H9 (cell line): Measurements from ENCODE around the gene ANKZF1. TPM values are rescaled to one million over a fixed set of nuclear protein-coding genes. Genes with fewer than 3 reads are reported as not detected.

ENCODE experiments used
- DNase-seq: peaks from one replicate; pipeline ENCODE4 v3.0.0-alpha.2; 2017
- H2AFZ ChIP-seq: one replicate; pipeline ENCODE4 v1.6.1; 2013; ENCODE audit warnings: mild to moderate bottlenecking, low read length, control low read depth, moderate library complexity
- H2AK5ac ChIP-seq: 2 replicates; pipeline ENCODE4 v1.6.1; 2013; ENCODE audit warnings: low read length, control low read depth, mixed read lengths; ENCODE audit not compliant: insufficient read length
- H2BK120ac ChIP-seq: one replicate; pipeline ENCODE4 v1.6.1; 2013; ENCODE audit warnings: low read depth, mild to moderate bottlenecking, low read length, control low read depth, inconsistent platforms; ENCODE audit not compliant: poor library complexity, severe bottlenecking
- H2BK12ac ChIP-seq: 2 replicates; pipeline ENCODE4 v1.6.1; 2013; ENCODE audit warnings: low read length, control low read depth, mixed read lengths, low read depth; ENCODE audit not compliant: insufficient read length
- H2BK15ac ChIP-seq: 2 replicates; pipeline ENCODE4 v1.6.1; 2013; ENCODE audit warnings: low read depth, low read length, control low read depth
- H2BK20ac ChIP-seq: one replicate; pipeline ENCODE4 v1.6.1; 2013; ENCODE audit warnings: low read depth, mild to moderate bottlenecking, low read length, control low read depth, inconsistent platforms; ENCODE audit not compliant: poor library complexity, severe bottlenecking
- H2BK5ac ChIP-seq: 2 replicates; pipeline ENCODE4 v1.6.1; 2013; ENCODE audit warnings: low read length, control low read depth, mixed read lengths; ENCODE audit not compliant: insufficient read length
- H3K14ac ChIP-seq: 2 replicates; pipeline ENCODE4 v1.6.1; 2013; ENCODE audit warnings: low read length, control low read depth; ENCODE audit not compliant: insufficient read depth
- H3K18ac ChIP-seq: 2 replicates; pipeline ENCODE4 v1.6.1; 2013; ENCODE audit warnings: low read depth, mild to moderate bottlenecking, mixed read lengths, low read length, control low read depth; ENCODE audit not compliant: insufficient read length
- H3K23ac ChIP-seq: 2 replicates; pipeline ENCODE4 v1.6.1; 2013; ENCODE audit warnings: low read length, control low read depth, mixed read lengths, low read depth; ENCODE audit not compliant: insufficient read length
- H3K23me2 ChIP-seq: 2 replicates; pipeline ENCODE4 v1.6.1; 2013; ENCODE audit warnings: low read depth, mild to moderate bottlenecking, mixed read lengths, low read length, control low read depth; ENCODE audit not compliant: insufficient read length, poor library complexity, severe bottlenecking
- H3K27ac ChIP-seq: 2 replicates; pipeline ENCODE4 v1.5.1; 2013; ENCODE audit warnings: low read length, control low read depth, mixed read lengths, low read depth; ENCODE audit not compliant: insufficient read length
- H3K27me3 ChIP-seq: 2 replicates; pipeline ENCODE4 v1.6.1; 2013; ENCODE audit warnings: low read length, control low read depth, inconsistent platforms; ENCODE audit not compliant: insufficient read depth
- H3K4ac ChIP-seq: 2 replicates; pipeline ENCODE4 v1.6.1; 2013; ENCODE audit warnings: low read depth, mild to moderate bottlenecking, control low read depth, inconsistent platforms, low read length, moderate library complexity
- H3K4me1 ChIP-seq: 2 replicates; pipeline ENCODE4 v1.6.1; 2013; ENCODE audit warnings: low read length, control low read depth, inconsistent platforms; ENCODE audit not compliant: insufficient read depth
- H3K4me2 ChIP-seq: 2 replicates; pipeline ENCODE4 v1.6.1; 2013; ENCODE audit warnings: low read length, control low read depth, mixed read lengths; ENCODE audit not compliant: insufficient read length, insufficient read depth
- H3K56ac ChIP-seq: 2 replicates; pipeline ENCODE4 v1.6.1; 2013; ENCODE audit warnings: low read depth, mild to moderate bottlenecking, mixed read lengths, low read length, control low read depth; ENCODE audit not compliant: insufficient read length
- H3K79me1 ChIP-seq: 2 replicates; pipeline ENCODE4 v1.6.1; 2013; ENCODE audit warnings: low read depth, mild to moderate bottlenecking, moderate library complexity, low read length, control low read depth, inconsistent platforms; ENCODE audit not compliant: insufficient read depth, poor library complexity, severe bottlenecking
- H3K79me2 ChIP-seq: 2 replicates; pipeline ENCODE4 v1.6.1; 2013; ENCODE audit warnings: low read length, control low read depth, inconsistent platforms; ENCODE audit not compliant: insufficient read depth
- H3K9ac ChIP-seq: 2 replicates; pipeline ENCODE4 v1.6.1; 2013; ENCODE audit warnings: low read length, control low read depth, mixed read lengths; ENCODE audit not compliant: insufficient read length; ENCODE audit errors: extremely low read depth
- H3K9me3 ChIP-seq: one replicate; pipeline ENCODE4 v1.6.1; 2013; ENCODE audit warnings: low read depth, low read length, inconsistent platforms; ENCODE audit not compliant: control insufficient read depth
- H3T11ph ChIP-seq: one replicate; pipeline ENCODE4 v1.6.1; 2013; ENCODE audit warnings: mild to moderate bottlenecking, low read length, control low read depth, inconsistent platforms
- H4K20me1 ChIP-seq: one replicate; pipeline ENCODE4 v1.6.1; 2013; ENCODE audit not compliant: control insufficient read depth, insufficient read length, insufficient read depth
- H4K5ac ChIP-seq: 2 replicates; pipeline ENCODE4 v1.6.1; 2013; ENCODE audit warnings: low read depth, mild to moderate bottlenecking, mixed read lengths, low read length, control low read depth; ENCODE audit not compliant: insufficient read length
- H4K8ac ChIP-seq: replicated peaks from 2 replicates; pipeline ENCODE4 v1.6.1; 2013; ENCODE audit warnings: low read length, control low read depth, mixed read lengths, low read depth; ENCODE audit not compliant: insufficient read length
- H4K91ac ChIP-seq: 2 replicates; pipeline ENCODE4 v1.6.1; 2013; ENCODE audit warnings: low read depth, mild to moderate bottlenecking, moderate library complexity, mixed read lengths, low read length, control low read depth; ENCODE audit not compliant: insufficient read length
- H3K27ac Mint-ChIP-seq, 3 experiments: 2 replicates in 2 of 3; 3 replicates in 1 of 3; pipeline ENCODE4 v1.8.0; 2020 to 2021; ENCODE audit warnings: mixed read lengths in 3 of 3, mild to moderate bottlenecking in 1 of 3, moderate library complexity in 1 of 3
- H3K27me3 Mint-ChIP-seq: 2 replicates; pipeline ENCODE4 v1.8.0; 2021; ENCODE audit warnings: low read depth, mild to moderate bottlenecking, moderate library complexity, mixed read lengths
- H3K36me3 Mint-ChIP-seq, 3 experiments: 2 replicates in 2 of 3; 3 replicates in 1 of 3; pipeline ENCODE4 v1.8.0; 2020 to 2021; ENCODE audit warnings: low read depth in 3 of 3, mixed read lengths in 3 of 3; ENCODE audit not compliant: insufficient read depth in 1 of 3
- H3K4me1 Mint-ChIP-seq, 2 experiments: 2 replicates each; pipeline ENCODE4 v1.8.0; 2020; ENCODE audit warnings: mixed read lengths in 2 of 2
- H3K4me3 Mint-ChIP-seq, 2 experiments: 2 replicates in 1 of 2; 3 replicates in 1 of 2; pipeline ENCODE4 v1.8.0; 2020 to 2021; ENCODE audit warnings: mild to moderate bottlenecking in 2 of 2, mixed read lengths in 2 of 2, moderate library complexity in 1 of 2
- H3K9me3 Mint-ChIP-seq, 2 experiments: 2 replicates in 1 of 2; 3 replicates in 1 of 2; pipeline ENCODE4 v1.8.0; 2020; ENCODE audit warnings: mild to moderate bottlenecking in 2 of 2, mixed read lengths in 2 of 2, moderate library complexity in 1 of 2
- CTCF ChIP-seq: fragments of 200-600 bp; sonication (generic); conservative IDR thresholded peaks from 3 replicates; pipeline ENCODE4 v1.8.0; 2021; ENCODE audit warnings: antibody characterized with exemption, mild to moderate bottlenecking
- WGBS: extraction: QIAGEN DNeasy Blood & Tissue Kit; methylation state at CpG from one replicate; pipeline ENCODE4 v1.1.7; 2013; ENCODE audit warnings: missing lambda C conversion rate, low lambda C conversion rate, mixed read lengths; ENCODE audit not compliant: insufficient read length; ENCODE audit errors: extremely low coverage; 5-methylcytosine and 5-hydroxymethylcytosine counted together
- total RNA-seq: library from RNA; stranded (reverse); gene quantifications from 2 replicates; pipeline ENCODE4 v1.2.1, GENCODE V29; 2021

The ANKZF1 gene
- total RNA-seq, 1 experiment from 2014 or later: 55.4 TPM

GRCh38 chr2:219281588-219281987 lies 52.0 kb downstream of the ANKZF1 start:
- Histone ChIP-seq H3K23ac (no peak overlapping the region), H2BK12ac (no peak overlapping the region), H4K20me1 (no peaks in the 10 kb centered on the region), H3K9me3 (no peaks in the 10 kb centered on the region), H2AFZ (no peak overlapping the region), H3K27me3 (no peaks in the 10 kb centered on the region), H3K4me1 (no peaks in the 10 kb centered on the region; the same call in 1 of the 2 replicates), H2BK5ac (no peak overlapping the region), H4K91ac (no peak overlapping the region), H3K23me2 (peaks cover 12% of the 10 kb centered on the region), H4K8ac (no peak overlapping the region), H3K56ac (no peak overlapping the region), H2BK120ac (no peak overlapping the region), H2BK20ac (no peak overlapping the region), H3K79me1 (no peaks in the 10 kb centered on the region), H3T11ph (no peak overlapping the region), H2AK5ac (no peak overlapping the region), H3K27ac (no peak overlapping the region), H3K9ac (no peak overlapping the region), H3K4ac (no peak overlapping the region), H3K4me2 (no peak overlapping the region), H3K14ac (no peak overlapping the region), H4K5ac (no peak overlapping the region), H3K79me2 (no peaks in the 10 kb centered on the region), H3K18ac (no peak overlapping the region), H2BK15ac (no peak overlapping the region)
- H3K9me3 Mint-ChIP-seq: no peaks in the 10 kb centered on the region
- no peak for TF ChIP-seq CTCF
- H3K4me3 Mint-ChIP-seq: no peak overlapping the region; a peak in 1 of 5 replicates
- WGBS: no CpG with 5 or more reads among the region's 8 CpGs
- peaks cover 4 to 34% (median 17%) of the 10 kb centered on the region in 3 experiments; a peak in 6 of 7 replicates for H3K36me3 Mint-ChIP-seq
- DNase-seq: no peak
- no peak overlapping the region for H3K27ac Mint-ChIP-seq
- peaks cover 2% of the 10 kb centered on the region for H3K27me3 Mint-ChIP-seq
- H3K4me1 Mint-ChIP-seq: peaks cover 34 to 41% of the 10 kb centered on the region in 2 experiments
